ENCODE data around the gene FEV. TPM values are rescaled to one million over a fixed set of nuclear protein-coding genes. Genes with fewer than 3 reads are reported as not detected.

Gene FEV
- not detected in 2 replicates for total RNA-seq

DNA sequence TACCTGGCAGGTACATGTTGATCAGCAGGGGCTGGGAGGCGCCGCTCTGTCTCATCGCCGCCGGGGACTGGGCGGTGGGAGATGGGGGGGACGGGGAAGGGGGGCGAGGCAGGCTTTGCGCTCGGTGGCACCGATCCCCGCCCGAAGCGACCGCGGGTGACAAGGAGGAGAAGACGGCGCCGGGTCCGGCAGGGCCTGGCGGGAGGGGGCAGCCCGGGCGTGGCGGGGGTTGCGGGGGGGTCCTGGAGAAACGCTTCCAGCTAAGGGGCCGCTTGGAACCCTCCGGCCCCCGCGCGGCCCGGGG lies at the start of gene FEV:
Gene FEV (minus strand): TSS at position 164 of the 304 bp plus-strand sequence. CDS start 109 bp downstream, at position 55.

DNA sequence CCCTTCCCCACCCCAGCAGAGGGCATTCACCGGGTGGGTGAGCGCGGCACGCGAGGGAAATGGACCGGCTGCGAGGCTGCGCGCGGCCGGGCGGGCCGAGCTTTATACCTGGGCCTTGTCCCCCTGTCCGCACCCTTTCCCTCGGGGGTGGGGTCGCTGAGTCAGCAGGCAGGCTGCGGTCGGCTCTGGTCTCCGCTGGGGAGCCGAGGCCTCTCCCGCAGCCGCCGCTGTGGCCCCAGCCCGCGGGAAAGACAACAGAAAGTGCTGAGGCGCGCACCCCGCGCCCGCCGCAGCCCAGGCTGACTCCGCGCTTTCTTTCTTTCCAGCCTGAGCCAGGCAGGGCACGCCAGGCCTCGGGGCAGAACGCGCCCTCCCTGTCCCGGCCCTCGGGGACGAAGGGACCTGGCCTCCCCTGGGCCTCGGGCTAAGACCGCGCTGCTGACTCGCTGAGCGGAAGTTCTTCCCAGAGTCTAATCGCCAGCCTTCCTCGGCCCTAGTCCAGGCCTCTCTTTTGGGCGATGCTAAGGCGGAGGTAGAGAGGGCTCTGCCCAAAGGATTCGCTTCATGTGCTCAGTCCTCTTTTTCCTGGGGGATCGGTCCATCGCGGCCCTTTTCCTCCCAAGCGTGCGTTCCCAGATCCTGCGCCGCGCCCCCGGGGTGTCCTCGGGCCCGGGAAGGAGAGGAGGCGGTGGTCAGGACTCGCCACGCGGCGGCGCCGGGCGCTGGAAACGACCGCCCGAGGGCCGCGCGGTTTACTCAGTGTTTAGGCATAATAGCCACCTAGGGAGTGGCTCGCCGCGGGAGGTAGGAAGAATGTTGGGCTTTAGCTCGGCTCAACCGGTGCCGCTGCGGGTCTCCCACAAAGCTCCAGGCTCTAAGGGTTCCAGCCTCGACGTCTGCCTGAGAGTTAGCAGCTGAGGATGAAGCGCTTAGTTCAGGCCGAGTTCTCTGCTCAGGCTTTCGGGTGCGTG lies 8.6 kb upstream of the FEV start, which contains the start of gene CRYBA2:
Gene CRYBA2 (minus strand): TSS at position 78 of the 971 bp plus-strand sequence. CDS start 246 bp downstream, outside the sequence.

DNA sequence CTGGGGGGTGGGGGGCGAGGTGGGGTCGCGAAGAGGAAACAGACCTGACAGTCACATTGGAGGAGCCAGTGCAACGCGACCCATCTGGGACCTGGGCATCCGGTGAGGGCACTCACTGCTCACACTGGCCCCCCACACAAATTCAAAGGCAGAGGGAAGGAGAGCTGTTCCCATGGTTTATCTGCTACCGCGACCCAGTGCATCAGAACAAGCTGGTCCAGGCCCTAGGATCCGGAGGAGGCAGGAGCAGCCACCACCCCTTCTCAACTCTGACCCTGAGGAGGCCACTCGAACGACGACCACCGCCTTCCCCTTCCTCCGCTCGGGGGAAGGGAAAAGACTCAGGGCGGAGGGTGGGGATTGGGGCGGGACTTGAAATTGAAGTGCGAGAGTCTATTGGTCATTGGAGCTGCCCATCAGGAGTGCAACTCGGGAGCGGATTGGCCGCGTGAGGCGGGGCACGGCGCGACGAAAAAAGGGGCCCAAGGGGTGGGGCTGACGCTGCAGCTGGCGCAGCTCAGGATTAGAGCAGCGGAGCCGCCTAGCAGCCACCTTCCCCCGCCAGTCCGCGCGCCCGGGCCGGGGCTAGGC lies 25.7 kb downstream of the FEV start, which contains the start of gene CDK5R2:
Gene CDK5R2 (plus strand): TSS at position 526 of the 591 bp plus-strand sequence. CDS start 155 bp downstream, outside the sequence.

Other genes starting within 250 kb of the FEV start
- gene CYP27A1, start 203.0 kb downstream of the FEV start, total RNA-seq = 13.5 and 18.1 TPM in 2 replicates
- 0.40 and 1.9 TPM in 2 replicates for gene PRKAG3, start 153.4 kb downstream of the FEV start, total RNA-seq
- not detected in 2 replicates for gene WNT6, start 125.4 kb downstream of the FEV start, total RNA-seq
- not detected in 2 replicates for gene WNT10A, start 104.3 kb downstream of the FEV start, total RNA-seq
- not detected in 2 replicates for gene CDK5R2, start 25.5 kb downstream of the FEV start, total RNA-seq
- not detected in 2 replicates for gene CRYBA2, start 8.2 kb upstream of the FEV start, total RNA-seq
- not detected in 2 replicates for gene CFAP65, start 56.3 kb upstream of the FEV start, total RNA-seq
- under 0.01 TPM in 1 of 2 replicates, not detected in the other for gene IHH, start 75.7 kb upstream of the FEV start, total RNA-seq
- gene NHEJ1, start 175.6 kb upstream of the FEV start, total RNA-seq = 10.8 and 11.6 TPM in 2 replicates
- 1.6 TPM in 2 replicates for gene SLC23A3, start 184.8 kb upstream of the FEV start, total RNA-seq
- 37.9 and 41.9 TPM in 2 replicates for gene CNPPD1, start 191.7 kb upstream of the FEV start, total RNA-seq
- 64.1 and 72.9 TPM in 2 replicates for gene RETREG2, start 193.1 kb upstream of the FEV start, total RNA-seq
- 30.0 and 37.5 TPM in 2 replicates for gene ZFAND2B, start 221.6 kb upstream of the FEV start, total RNA-seq
- gene ABCB6, start 233.8 kb upstream of the FEV start, total RNA-seq = 21.6 and 28.3 TPM in 2 replicates
- gene ATG9A, start 244.5 kb upstream of the FEV start, total RNA-seq = 43.5 and 44.4 TPM in 2 replicates
- 17.6 and 20.6 TPM in 2 replicates for gene ANKZF1, start 244.6 kb upstream of the FEV start, total RNA-seq

Measured in aortic smooth muscle cell (primary cell).